Loucy (cell line): ENCODE data around the gene ALPK3.

Source experiments
- H2AFZ ChIP-seq: fragments of 200-600 bp; sonication (generic); 2 replicates; pipeline ENCODE4 v1.6.0; 2016; ENCODE audit warnings: antibody characterized with exemption, mild to moderate bottlenecking, low read length, moderate library complexity
- H3F3A ChIP-seq: fragments of 200-600 bp; 2 replicates; pipeline ENCODE4 v1.6.0; 2016; ENCODE audit warnings: antibody characterized with exemption, low read depth, mild to moderate bottlenecking
- H3K27me3 ChIP-seq: fragments of 200-600 bp; sonication (generic); 2 replicates; pipeline ENCODE4 v1.6.1; 2014; ENCODE audit warnings: low read length, mild to moderate bottlenecking; ENCODE audit not compliant: insufficient read depth, poor library complexity, severe bottlenecking
- H3K36me3 ChIP-seq: fragments of 200-600 bp; sonication (generic); 2 replicates; pipeline ENCODE4 v1.6.1; 2016; ENCODE audit warnings: low read length; ENCODE audit not compliant: insufficient read depth
- H3K4me1 ChIP-seq: fragments of 200-600 bp; sonication (generic); 2 replicates; pipeline ENCODE4 v1.5.1; 2014; ENCODE audit warnings: low read length, mild to moderate bottlenecking; ENCODE audit not compliant: insufficient read depth, poor library complexity, severe bottlenecking
- H3K4me2 ChIP-seq: fragments of 200-600 bp; sonication (generic); 2 replicates; pipeline ENCODE4 v1.6.0; 2014; ENCODE audit warnings: antibody characterized with exemption, low read length, low read depth, mild to moderate bottlenecking; ENCODE audit not compliant: poor library complexity, severe bottlenecking
- H3K4me3 ChIP-seq: fragments of 200-600 bp; sonication (generic); 2 replicates; pipeline ENCODE4 v1.5.1; 2014; ENCODE audit warnings: low read length, mild to moderate bottlenecking, mixed read lengths; ENCODE audit not compliant: poor library complexity, severe bottlenecking
- H3K79me2 ChIP-seq: fragments of 200-600 bp; sonication (generic); 2 replicates; pipeline ENCODE4 v1.6.1; 2014; ENCODE audit warnings: low read length; ENCODE audit not compliant: insufficient read depth
- H3K9ac ChIP-seq: fragments of 200-600 bp; sonication (generic); 2 replicates; pipeline ENCODE4 v1.6.0; 2014; ENCODE audit warnings: mild to moderate bottlenecking, low read depth, low read length, moderate library complexity; ENCODE audit not compliant: poor library complexity, severe bottlenecking
- H3K9me2 ChIP-seq: fragments of 200-600 bp; sonication (generic); replicated peaks from 2 replicates; pipeline ENCODE4 v1.6.1; 2016; ENCODE audit warnings: low read depth, low read length, mixed read lengths
- H3K9me3 ChIP-seq: fragments of 200-600 bp; sonication (generic); 2 replicates; pipeline ENCODE4 v1.6.1; 2014; ENCODE audit warnings: mild to moderate bottlenecking, antibody characterized with exemption, low read length, low read depth; ENCODE audit not compliant: insufficient read depth
- H4K20me1 ChIP-seq: fragments of 200-600 bp; sonication (generic); 2 replicates; pipeline ENCODE4 v1.6.0; 2014; ENCODE audit warnings: antibody characterized with exemption, low read length, mild to moderate bottlenecking; ENCODE audit not compliant: insufficient read depth, poor library complexity, severe bottlenecking
- EZH2phosphoT487 ChIP-seq: fragments of 200-600 bp; IDR thresholded peaks from 2 replicates; pipeline ENCODE4 v1.6.1; 2018; ENCODE audit warnings: antibody characterized with exemption, mild to moderate bottlenecking, moderate library complexity, borderline replicate concordance
- TF ChIP-seq, protein P1 (sequence below): fragments of 200-600 bp; sonication (generic); conservative IDR thresholded peaks from 2 replicates; pipeline ENCODE4 v1.5.1; 2014; ENCODE audit warnings: mild to moderate bottlenecking, antibody characterized with exemption, low read length

Gene ALPK3

DNA sequence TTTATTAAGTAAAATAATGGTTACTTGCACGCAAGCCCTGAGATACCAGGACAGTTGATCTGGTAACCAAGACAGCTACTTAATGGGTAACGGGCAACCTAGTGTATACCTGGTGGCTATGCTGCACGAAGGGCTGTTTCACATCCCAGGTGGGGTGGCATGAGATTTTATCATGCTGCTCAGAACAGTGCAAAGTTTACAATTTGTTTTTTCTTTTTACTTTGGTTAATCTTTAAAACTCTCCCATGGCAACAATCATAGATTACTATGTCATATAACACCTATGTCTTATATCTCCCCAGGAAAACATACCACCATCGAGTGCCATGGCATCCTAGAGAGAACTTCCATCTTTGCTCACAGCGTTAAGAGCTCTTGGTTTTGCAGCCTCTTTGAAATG, 35.1 kb downstream of the ALPK3 start:
- Histone ChIP-seq H4K20me1 (no peaks in the 10 kb centered on the region), H3K9me3 (peaks cover 3% of the 10 kb centered on the region; the same call in 1 of the 2 replicates), H3K4me3 (no peak overlapping the region), H3K36me3 (no peaks in the 10 kb centered on the region), H3K4me1 (no peaks in the 10 kb centered on the region), H3K4me2 (no peak overlapping the region), H3K27me3 (no peaks in the 10 kb centered on the region), H2AFZ (no peak overlapping the region), H3K9ac (no peak overlapping the region), H3F3A (no peaks in the 10 kb centered on the region), H3K9me2 (no peaks in the 10 kb centered on the region), H3K79me2 (no peaks in the 10 kb centered on the region)
- no peak for TF ChIP-seq EZH2phosphoT487

DNA sequence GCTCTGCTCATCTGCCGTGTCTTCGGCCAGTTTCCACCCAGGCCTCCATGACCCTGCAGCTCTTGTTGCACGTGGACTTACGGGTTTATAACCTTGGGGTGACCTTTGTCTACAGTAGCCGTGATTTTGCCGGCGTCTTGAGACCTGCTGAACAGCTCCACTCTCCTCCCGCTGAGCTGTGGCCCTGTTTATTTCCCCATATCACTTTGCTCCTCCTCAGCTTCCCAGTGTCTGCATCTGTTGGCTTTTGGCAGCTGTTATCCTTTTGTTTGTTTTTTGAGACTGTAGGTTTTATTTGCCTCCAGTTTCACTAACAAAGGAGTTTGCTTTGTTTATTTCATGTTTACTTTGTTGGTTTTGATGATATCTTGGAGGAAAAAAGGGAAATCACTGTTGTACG, 38.0 kb downstream of the ALPK3 start:
- Histone ChIP-seq H4K20me1 (no peaks in the 10 kb centered on the region), H3K9me2 (no peaks in the 10 kb centered on the region), H3F3A (no peaks in the 10 kb centered on the region), H3K9ac (no peak overlapping the region), H3K27me3 (no peaks in the 10 kb centered on the region), H3K79me2 (no peaks in the 10 kb centered on the region), H2AFZ (no peak overlapping the region), H3K4me2 (no peak overlapping the region), H3K4me1 (no peaks in the 10 kb centered on the region), H3K9me3 (no peaks in the 10 kb centered on the region), H3K36me3 (no peaks in the 10 kb centered on the region), H3K4me3 (no peak overlapping the region)
- TF ChIP-seq EZH2phosphoT487: no peak
- TF ChIP-seq, protein P1, sequence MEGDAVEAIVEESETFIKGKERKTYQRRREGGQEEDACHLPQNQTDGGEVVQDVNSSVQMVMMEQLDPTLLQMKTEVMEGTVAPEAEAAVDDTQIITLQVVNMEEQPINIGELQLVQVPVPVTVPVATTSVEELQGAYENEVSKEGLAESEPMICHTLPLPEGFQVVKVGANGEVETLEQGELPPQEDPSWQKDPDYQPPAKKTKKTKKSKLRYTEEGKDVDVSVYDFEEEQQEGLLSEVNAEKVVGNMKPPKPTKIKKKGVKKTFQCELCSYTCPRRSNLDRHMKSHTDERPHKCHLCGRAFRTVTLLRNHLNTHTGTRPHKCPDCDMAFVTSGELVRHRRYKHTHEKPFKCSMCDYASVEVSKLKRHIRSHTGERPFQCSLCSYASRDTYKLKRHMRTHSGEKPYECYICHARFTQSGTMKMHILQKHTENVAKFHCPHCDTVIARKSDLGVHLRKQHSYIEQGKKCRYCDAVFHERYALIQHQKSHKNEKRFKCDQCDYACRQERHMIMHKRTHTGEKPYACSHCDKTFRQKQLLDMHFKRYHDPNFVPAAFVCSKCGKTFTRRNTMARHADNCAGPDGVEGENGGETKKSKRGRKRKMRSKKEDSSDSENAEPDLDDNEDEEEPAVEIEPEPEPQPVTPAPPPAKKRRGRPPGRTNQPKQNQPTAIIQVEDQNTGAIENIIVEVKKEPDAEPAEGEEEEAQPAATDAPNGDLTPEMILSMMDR: no peak

DNA sequence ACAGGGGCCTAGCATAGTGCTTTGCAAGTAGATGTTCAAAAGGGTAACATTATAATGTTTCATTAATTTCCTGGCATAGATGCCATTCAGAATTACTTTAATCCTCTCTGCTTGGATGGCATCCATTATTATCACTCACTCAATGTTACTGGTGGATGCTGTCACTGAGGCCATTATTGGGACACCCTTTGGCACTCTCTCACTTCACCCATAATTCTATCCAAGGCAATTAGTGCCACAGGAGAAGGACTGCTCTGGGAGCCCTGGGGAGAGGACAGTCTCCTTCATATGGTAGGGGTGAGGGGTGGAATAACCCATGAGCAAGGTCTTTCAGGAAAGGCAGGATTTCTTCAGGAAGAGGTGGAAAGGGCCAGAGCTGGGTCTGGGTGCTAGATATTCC, 38.6 kb downstream of the ALPK3 start:
- H3K9me2 ChIP-seq: no peaks in the 10 kb centered on the region
- TF ChIP-seq, protein P1: no peak
- no peak for TF ChIP-seq EZH2phosphoT487
- H2AFZ ChIP-seq: no peak overlapping the region
- no peaks in the 10 kb centered on the region for H3K36me3 ChIP-seq
- no peaks in the 10 kb centered on the region for H3K4me1 ChIP-seq
- H3K79me2 ChIP-seq: no peaks in the 10 kb centered on the region
- H4K20me1 ChIP-seq: no peaks in the 10 kb centered on the region
- H3K27me3 ChIP-seq: no peaks in the 10 kb centered on the region
- H3K9me3 ChIP-seq: no peaks in the 10 kb centered on the region
- no peaks in the 10 kb centered on the region for H3F3A ChIP-seq
- H3K4me2 ChIP-seq: no peak overlapping the region
- no peak overlapping the region for H3K9ac ChIP-seq
- H3K4me3 ChIP-seq: no peak overlapping the region

DNA sequence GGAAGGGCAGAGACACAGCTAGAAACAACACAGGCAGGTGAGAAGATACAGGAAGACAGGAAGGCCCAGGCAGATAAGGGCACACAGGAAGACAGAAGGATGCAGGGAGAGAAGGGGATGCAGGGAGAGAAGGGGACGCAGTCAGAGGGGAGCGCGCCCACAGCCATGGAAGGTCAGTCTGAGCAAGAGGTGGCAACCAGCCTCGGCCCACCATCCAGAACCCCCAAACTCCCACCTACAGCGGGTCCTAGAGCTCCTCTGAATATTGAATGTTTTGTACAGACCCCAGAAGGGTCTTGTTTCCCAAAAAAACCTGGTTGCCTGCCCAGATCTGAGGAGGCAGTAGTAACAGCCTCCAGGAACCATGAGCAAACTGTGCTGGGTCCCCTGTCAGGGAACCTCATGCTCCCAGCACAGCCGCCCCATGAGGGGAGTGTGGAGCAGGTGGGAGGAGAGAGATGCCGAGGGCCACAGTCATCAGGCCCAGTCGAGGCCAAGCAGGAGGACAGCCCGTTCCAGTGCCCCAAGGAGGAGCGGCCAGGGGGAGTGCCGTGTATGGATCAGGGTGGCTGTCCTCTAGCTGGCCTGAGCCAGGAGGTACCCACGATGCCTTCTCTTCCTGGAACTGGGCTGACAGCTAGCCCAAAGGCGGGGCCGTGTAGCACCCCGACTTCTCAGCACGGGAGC, 39.7 kb downstream of the ALPK3 start:
- Histone ChIP-seq H3K27me3 (no peaks in the 10 kb centered on the region), H4K20me1 (no peaks in the 10 kb centered on the region), H3F3A (no peaks in the 10 kb centered on the region), H3K9ac (no peak overlapping the region), H2AFZ (no peak overlapping the region), H3K4me3 (no peak overlapping the region), H3K36me3 (no peaks in the 10 kb centered on the region), H3K9me2 (no peaks in the 10 kb centered on the region), H3K9me3 (no peaks in the 10 kb centered on the region), H3K4me1 (no peaks in the 10 kb centered on the region), H3K4me2 (no peak overlapping the region), H3K79me2 (no peaks in the 10 kb centered on the region)
- no peak for TF ChIP-seq EZH2phosphoT487
- TF ChIP-seq, protein P1: no peak
